Astrocyte of the cerebellum (primary cell): ENCODE data around the gene CLEC18C.
"Not testable (repeated sequence)": the region's sequence is repeated elsewhere in the genome, so short reads cannot be mapped to it uniquely, and the experiment has no call there.

ENCODE experiments used
- DNase-seq: peaks from one replicate; pipeline ENCODE4 v3.0.0-alpha.2; 2011; ENCODE audit warnings: low read depth
- H3K4me3 ChIP-seq: 2 replicates; pipeline ENCODE4 v1.5.1; 2011; ENCODE audit warnings: mild to moderate bottlenecking, low read depth, low read length, moderate library complexity
- CTCF ChIP-seq: IDR thresholded peaks from 2 replicates; pipeline ENCODE4 v1.5.1; 2012; ENCODE audit warnings: low read length, low read depth, moderate library complexity, mild to moderate bottlenecking; ENCODE audit errors: missing control alignments
- in situ Hi-C: cut with HindIII; loops from 2 replicates; pipeline ENCODE4 v1.10.0; 2017; ENCODE audit warnings: low sequenced_read_pairs

The CLEC18C gene

GRCh38 chr16:70173212-70173837, at the start of gene CLEC18C:
Gene CLEC18C (plus strand): TSS chr16:70173787. CDS start chr16:70174279, 492 bp downstream.
- DNase-seq, in situ Hi-C loops, H3K4me3 ChIP-seq: not testable (repeated sequence)

GRCh38 chr16:70123822-70124221, 49.8 kb upstream of the CLEC18C start:
- in situ Hi-C loops, DNase-seq, H3K4me3 ChIP-seq: not testable (repeated sequence)

DNA sequence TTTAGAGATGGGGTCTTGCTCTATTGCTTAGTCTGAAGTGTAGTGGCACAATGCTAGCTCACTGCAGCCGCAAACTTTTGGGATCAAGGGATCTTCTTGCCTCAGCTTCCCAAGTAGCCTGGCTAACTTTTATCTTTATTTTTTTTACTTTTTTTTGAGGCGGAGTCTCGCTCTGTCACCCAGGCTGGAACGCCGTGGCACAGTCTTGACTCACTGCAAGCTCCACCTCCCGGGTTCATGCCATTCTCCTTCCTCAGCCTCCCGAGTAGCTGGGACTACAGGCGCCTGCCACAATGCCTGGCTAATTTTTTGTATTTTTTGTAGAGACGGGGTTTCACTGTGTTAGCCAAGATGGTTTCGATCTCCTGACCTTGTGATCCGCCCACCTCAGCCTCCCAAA, 47.4 kb upstream of the CLEC18C start:
- not testable (repeated sequence) for DNase-seq

GRCh38 chr16:70127706-70128105, 45.9 kb upstream of the CLEC18C start:
- H3K4me3 ChIP-seq, in situ Hi-C loops, DNase-seq: not testable (repeated sequence)

More for the DNA sequence above, 47.4 kb upstream of the CLEC18C start:
- H3K4me3 ChIP-seq, in situ Hi-C loops: not testable (repeated sequence)

- DNase-seq, in situ Hi-C loops, H3K4me3 ChIP-seq: not testable (repeated sequence)
These were observed 44.7 kb upstream of the CLEC18C start for GRCh38 chr16:70128844-70129243.

- DNase-seq, in situ Hi-C loops, H3K4me3 ChIP-seq: not testable (repeated sequence)
These were observed 37.8 kb upstream of the CLEC18C start for GRCh38 chr16:70135796-70136195.

DNA sequence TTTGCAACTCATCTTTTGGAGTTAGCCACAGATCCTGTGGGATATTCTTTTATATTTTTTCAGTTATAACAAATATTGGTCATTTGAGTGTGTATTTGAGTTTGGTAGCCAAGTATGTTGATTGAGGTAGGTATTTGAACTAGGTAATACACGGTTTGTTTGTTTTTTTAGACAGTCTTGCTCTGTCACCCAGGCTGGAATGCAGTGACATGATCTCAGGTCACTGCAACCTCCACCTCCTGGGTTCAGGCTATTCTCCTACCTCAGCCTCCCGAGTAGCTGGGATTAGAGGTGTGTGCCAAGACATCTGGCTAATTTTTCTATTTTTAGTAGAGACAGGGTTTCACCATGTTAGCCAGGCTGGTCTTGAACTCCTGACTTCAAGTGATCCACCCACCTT, 37.0 kb upstream of the CLEC18C start:
- DNase-seq, H3K4me3 ChIP-seq, in situ Hi-C loops: not testable (repeated sequence)

GRCh38 chr16:70142739-70143138, 30.8 kb upstream of the CLEC18C start:
- in situ Hi-C loops, DNase-seq, H3K4me3 ChIP-seq: not testable (repeated sequence)

- DNase-seq, in situ Hi-C loops: not testable (repeated sequence)
These were observed 30.2 kb upstream of the CLEC18C start for GRCh38 chr16:70143231-70143895.

DNA sequence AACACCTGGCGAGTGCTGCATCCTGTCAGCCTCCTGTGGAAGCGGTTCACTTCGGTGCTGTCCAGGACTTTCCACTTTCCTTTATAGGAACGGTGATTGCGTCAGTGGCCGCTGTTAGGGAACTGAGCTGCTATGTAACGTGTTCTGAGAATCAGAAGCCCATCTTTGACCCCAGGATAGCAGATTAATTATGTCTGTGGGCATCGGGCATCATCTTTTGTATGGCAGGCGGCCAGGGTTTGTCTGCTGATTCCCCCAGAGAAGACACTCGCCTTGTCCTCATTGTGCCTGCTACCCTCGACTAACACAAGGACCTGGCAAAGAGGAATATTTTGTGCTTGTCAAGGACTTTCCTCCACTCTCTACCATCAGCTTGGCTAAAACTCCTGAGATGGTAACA, 25.7 kb upstream of the CLEC18C start:
- in situ Hi-C loops, DNase-seq, H3K4me3 ChIP-seq: not testable (repeated sequence)

More at GRCh38 chr16:70143231-70143895, 30.2 kb upstream of the CLEC18C start:
- not testable (repeated sequence) for H3K4me3 ChIP-seq

DNA sequence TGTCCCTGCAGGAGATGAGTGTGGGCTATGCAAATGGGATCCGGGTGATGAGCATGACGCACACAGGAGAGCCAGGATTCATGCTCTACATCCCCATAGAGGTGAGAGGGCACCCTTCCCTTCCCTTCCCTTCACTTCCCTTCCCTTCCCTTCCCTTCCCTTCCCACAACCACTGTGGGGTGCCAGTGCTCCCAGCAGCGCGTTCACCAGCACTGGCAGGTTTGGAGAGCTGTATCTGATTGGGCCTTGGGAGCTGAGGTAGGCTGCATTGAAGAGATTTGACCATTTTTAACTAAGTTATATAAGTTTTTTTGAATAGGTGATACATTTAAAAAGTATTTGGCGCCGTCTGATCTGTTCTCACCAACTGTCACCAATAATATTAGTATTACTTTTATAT, 25.1 kb upstream of the CLEC18C start:
- H3K4me3 ChIP-seq, DNase-seq, in situ Hi-C loops: not testable (repeated sequence)

DNA sequence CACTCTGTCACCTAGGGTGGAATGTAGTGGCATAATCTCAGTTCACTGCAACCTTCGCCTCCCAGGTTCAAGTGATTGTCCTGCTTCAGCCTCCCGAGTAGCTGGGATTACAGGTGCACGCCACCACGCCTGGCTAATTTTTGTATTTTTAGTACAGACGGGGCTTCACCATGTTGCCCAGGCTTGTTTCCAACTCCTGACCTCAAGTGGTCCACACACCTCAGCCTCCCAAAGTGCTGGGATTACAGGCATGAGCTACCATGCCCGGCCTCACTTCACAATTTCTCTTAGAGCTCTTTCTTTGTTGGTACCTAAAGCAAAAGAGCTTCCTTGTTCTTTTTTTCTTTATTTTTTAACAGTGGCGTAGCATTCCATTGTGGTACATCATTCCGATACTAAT, 24.3 kb upstream of the CLEC18C start:
- in situ Hi-C loops, H3K4me3 ChIP-seq, DNase-seq: not testable (repeated sequence)

GRCh38 chr16:70151391-70151790, 22.2 kb upstream of the CLEC18C start:
- no peak for DNase-seq
- no peak overlapping the region for H3K4me3 ChIP-seq
- TF ChIP-seq CTCF: no peak
- in situ Hi-C loops: no loop called here
